Activated naive CD4-positive, alpha-beta T cell treated with Interleukin-2 at 50 U/mL for 16 hours (primary cell): ENCODE measurements around the gene ATP2A1.
"Not testable (repeated sequence)": the region's sequence is repeated elsewhere in the genome, so short reads cannot be mapped to it uniquely, and the experiment has no call there.

Source experiments
- DNase-seq: peaks from one replicate; pipeline ENCODE4 v3.0.0-alpha.2; 2020

ATP2A1 gene

DNA sequence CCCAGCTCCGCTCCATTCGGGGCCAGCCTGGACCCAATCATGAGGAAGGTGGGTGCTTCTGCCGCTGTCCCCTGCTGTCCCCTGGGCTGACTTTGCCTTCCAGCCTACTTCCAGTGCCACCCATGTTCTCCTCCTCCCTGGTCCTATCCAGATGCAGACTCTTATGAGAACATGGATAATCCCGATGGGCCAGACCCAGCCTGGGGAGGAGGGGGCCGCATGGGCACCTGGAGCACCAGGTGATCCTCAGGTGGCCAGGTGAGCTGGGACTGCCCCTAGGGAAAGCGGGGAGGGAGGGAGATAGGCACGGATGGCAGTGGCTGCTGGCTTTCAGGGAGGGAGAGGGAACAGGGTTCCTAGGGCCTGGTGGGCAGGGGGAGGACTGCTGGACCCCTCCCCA, 60.4 kb downstream of the ATP2A1 start:
- no peak for DNase-seq

DNA sequence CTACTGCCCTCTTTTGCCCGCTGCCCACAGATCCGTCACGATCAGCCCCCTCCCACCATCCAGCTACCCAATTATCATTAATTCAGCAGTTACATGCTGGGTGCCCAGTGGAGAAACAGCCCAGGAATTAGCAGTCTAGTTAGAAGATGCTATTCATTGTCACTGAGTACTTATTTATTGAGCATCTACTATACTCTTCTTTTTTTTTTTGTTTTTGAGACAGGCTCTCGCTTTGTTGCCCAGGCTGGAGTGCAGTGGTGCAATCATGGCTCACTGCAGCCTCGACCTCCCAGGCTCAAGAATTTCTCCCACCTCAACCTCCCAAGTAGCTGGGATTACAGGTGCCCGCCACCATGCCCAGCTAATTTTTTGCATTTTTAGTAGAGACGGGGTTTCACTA, 61.5 kb downstream of the ATP2A1 start:
- DNase-seq, result not testable (repeated sequence)

DNA sequence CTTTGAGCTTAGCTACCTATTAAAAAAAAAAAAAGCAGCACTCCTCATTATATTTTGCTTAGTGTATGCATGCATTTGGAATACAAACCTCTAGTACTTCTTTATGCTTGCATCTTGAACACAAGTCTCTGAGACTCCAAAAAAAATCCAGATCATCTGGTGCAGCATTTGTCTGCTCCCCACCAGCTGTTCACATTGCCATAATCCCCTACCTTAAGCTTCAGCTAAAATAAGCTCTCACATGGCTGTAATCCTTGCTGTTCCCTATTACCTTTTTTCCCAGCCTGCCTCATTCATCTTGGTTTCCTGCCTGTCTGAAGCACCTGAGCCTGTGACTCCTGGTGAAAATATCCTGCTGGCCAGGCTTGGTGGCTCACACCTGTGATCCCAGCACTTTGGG, 65.0 kb downstream of the ATP2A1 start:
- DNase-seq, result no peak

DNA sequence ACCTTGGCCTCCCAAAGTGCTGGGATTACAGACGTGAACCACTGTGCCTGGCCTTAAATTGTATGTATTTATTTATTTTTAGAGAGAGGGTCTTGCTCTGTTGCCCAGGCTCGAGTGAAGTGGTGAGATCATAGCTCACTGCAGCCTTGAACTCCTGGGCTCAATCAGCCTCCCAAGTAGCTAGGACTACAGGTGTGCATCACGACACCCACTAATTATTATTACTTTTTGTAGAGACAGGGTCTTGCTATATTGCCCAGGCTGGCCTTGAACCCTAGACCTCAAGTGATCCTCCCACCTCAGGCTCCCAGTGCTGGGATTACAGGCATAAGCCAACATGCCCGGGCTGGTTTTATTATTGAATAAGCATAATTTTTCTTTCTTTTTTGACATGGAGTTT, 68.4 kb downstream of the ATP2A1 start:
- DNase-seq, result no peak

DNA sequence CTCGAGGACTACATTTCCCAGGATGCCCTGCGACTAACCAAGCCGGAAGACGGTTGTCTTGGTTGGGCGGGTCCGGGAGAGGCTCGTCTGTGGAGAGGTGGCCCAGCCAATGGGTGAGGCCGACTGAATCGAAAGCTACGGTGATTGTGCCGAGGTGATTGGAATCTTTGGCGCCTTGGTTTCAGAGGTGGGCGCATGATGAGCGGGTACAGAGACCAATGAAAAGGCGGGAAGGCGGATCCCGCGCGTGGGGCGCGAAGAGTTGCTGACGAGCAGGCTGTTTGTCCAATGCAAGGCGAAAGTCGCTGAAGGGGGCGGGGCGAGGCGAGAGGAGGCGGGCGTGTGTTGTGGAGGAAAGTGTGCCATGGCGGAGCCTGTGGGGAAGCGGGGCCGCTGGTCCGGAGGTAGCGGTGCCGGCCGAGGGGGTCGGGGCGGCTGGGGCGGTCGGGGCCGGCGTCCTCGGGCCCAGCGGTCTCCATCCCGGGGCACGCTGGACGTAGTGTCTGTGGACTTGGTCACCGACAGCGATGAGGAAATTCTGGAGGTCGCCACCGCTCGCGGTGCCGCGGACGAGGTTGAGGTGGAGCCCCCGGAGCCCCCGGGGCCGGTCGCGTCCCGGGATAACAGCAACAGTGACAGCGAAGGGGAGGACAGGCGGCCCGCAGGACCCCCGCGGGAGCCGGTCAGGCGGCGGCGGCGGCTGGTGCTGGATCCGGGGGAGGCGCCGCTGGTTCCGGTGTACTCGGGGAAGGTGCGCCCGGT, 72.5 kb downstream of the ATP2A1 start, which contains the start of gene NFATC2IP:
TSS of gene NFATC2IP (plus strand) at position 290 of the 762 bp plus-strand sequence. CDS start at position 365, 75 bp downstream.
- peak; percentile 100 for DNase-seq

DNA sequence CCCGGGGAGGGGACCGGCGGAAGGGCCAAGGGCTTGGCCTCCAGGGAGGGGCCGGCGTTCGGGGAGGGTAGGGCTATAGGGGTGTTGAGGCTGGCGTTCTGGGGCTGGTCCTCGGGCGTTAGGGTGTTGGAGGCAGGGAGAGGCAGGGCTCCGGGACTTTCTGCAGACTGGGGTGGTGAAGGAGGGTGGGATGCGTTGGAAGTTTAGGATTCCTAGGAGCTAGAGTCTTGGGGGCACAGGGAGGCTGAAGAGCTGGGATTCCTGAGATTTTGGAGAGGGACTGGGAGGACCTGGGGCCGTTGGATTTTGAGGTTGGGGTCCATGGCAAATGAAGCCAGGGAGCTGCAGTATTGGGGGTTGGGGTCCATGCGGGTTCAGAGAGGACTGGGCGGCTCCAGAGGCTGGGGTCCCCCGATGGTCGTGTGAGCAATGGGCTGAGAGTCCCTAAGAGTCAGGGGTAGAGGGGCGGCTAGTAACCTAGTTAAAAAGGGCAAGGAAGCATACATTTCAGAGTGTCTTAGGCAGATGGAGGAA, 73.2 kb downstream of the ATP2A1 start:
- DNase-seq, result no peak
